Urothelium cell line (cell line): Measurements from ENCODE around the gene ZNF407.
A peak's percentile ranks its signal among the peaks of the same experiment; 100 is the strongest.

ENCODE experiments used
- DNase-seq: peaks from one replicate; pipeline ENCODE4 v3.0.0; 2011; ENCODE audit warnings: low spot score, mixed read lengths
- FAIRE-seq: peaks from 2 replicates; lab custom pipeline; 2011; peaks lifted over from hg19 to GRCh38; lab: Jason Lieb, UNC

The ZNF407 gene

GRCh38 chr18:74587441-74587840 is 10.2 kb upstream of the ZNF407 start:
- FAIRE-seq, result no peak

DNA sequence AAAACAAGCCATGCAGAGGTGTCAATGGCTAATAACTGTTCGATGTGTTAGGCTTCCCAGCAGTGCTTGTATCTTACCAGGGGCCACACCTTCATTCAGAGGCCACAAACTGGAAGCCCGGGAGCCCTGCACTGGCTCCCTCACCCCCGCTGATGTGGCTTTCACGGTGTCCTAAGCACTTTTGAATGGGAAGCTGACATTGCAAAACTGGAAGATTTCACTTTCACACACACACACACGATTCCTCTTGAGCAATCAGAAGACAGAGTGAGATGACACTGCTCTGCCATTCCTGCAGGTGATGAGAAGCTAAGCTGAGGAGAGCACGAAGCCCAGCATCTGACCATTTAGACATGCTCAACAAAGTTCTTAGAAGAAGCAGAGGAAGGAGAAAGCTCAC is 8.6 kb upstream of the ZNF407 start:
- DNase-seq (no peak), FAIRE-seq (no peak)

More at GRCh38 chr18:74587441-74587840, 10.2 kb upstream of the ZNF407 start:
- DNase-seq, result no peak

DNA sequence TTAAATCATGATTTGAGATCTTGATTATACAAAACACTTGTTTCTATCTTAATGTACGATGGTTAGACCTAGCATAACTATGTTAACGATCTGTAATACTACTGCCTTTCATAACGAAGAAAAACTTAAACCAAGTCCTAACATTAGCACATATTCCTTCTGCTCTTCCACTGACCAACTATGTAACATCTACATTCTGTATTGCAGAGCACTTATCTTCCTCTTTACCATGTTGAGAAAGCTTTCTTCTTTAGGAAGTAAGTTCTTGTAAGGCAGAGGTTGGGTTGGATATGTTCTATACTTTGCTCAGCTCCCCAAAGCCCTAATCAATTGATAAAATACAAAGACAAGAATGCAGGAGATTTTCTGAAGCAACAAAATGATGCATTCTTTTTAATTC is 7.9 kb upstream of the ZNF407 start:
- DNase-seq (no peak), FAIRE-seq (no peak)

GRCh38 chr18:74590671-74591070 is 7.0 kb upstream of the ZNF407 start:
- FAIRE-seq, result no peak

DNA sequence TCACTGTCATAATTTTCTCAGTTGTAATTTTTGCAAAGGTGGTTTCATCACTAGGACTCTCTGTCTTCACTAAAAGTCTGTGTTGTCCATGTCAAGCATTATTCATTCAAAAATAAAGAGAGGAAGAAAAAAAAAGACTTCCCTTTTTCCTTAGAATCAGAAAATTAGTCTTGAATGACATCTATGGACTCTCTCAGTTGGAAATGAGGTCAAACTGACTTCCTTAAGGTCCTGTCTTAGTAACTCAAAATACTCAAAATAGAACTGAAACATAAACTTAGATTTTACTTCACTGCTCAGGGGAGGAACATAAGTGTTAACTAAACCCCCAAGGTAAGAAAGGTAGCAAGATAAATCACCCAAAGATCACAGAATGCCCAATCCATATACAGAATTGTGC is 2.2 kb upstream of the ZNF407 start:
- FAIRE-seq, result no peak

More at GRCh38 chr18:74590671-74591070, 7.0 kb upstream of the ZNF407 start:
- no peak for DNase-seq

DNA sequence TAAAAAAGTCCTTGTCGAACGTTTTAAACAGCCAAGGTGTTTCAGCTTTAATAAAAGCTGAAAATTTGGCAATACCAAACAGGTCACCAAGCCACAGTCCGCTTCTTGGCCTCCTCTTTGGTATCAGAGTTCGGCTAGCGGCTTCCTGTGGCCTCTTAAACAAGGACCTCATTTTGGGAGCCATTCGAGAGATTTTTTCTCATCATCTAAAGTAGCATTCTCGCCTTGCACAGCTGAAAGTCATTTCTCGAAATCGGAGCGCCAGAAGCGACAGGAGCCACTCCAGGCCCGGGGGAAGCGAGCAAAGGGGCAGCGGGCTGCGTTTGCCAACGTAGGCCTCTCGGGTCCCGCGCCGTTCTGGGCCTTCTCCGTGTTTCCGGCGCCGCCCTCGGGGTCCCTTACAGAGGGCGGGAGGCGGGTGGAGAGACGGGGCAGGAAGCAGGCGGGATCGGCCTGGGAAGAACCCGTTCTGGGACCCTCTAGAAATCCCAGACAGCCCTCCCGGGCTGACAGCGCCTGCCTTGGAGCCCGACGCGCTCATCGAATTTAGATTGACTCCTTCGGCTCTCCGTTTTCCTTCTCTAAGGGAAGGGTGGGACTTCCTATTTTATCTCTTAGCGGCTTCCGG is 522 bp upstream of the ZNF407 start:
- FAIRE-seq (no peak), DNase-seq (peak; percentile 66)

More for the DNA sequence above, 2.2 kb upstream of the ZNF407 start:
- DNase-seq, result no peak

DNA sequence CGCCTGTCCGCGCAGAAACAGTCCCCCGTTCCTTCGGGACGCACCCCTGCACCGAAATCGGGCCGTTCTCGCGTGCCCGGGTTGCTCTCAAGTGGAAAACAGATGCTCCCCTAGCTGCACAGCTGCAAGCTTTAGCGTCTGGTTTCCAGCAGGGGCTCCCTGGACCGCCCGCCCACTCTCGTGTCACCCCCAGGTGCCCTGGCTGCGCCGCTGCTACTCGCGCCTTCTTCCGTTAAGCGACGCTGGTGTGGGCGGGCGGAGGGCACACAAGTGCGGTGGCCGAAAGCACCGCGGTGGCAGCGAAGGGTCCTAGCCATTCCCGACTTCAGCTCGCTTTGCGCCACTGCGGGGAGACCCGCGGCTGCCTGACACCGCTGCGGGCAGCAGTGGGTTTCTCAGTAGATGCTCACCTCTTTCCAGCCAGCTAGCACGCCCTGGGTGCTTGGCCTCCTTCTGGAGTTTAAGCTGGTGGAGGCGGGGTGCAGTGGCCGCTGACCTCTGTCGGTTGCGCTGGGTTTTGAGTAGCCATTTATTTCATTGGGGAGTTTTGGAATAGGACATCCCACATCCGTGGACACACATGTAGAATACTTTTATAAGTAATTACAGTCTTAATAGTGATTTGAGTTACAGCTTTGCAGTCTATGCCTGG is 806 bp downstream of the ZNF407 start:
- FAIRE-seq (no peak), DNase-seq (peak; percentile 64)

- no peak for FAIRE-seq
- no peak for DNase-seq
Observed at GRCh38 chr18:74604361-74604760, 6.7 kb downstream of the ZNF407 start.

DNA sequence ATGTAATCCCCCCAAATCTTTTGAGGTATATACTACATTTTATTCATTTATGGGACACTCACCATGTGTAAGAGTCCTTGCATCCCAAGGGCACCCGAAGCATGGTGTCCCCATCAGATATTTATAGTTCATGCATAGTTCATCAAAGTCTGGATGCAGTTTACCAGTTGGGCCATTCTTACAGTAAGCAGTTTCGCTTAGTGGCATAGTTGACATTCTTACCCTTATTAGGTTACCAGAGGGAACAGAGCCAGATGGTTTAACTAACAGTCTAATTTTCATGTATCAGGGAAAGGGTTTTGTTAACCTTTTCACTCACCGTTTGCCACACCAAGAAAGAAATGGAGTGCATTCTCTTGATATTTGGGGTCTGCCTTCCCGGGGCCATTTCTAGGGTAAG is 7.1 kb downstream of the ZNF407 start:
- DNase-seq (no peak), FAIRE-seq (no peak)

DNA sequence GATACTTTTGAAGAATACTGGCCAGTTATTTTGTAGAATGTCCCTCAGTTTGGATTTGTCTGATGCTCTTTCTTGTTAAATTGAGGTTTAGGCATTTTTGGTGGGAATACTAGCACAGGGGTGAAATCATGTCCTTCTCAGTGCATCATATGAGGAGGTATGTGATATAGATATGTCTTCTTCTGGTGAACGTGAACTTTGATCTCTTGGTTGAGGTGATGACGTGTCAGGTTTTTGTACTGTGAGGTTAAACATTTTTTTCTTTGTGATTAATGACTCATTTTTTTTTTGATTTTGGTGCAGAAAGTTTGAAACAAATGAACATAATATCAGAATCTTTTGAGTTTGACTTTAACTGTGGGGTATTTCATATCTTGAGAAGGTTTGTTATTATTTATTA is 11.0 kb downstream of the ZNF407 start:
- DNase-seq (no peak), FAIRE-seq (no peak)

- FAIRE-seq (no peak), DNase-seq (no peak)
Observed at GRCh38 chr18:74609535-74609934, 11.9 kb downstream of the ZNF407 start.

DNA sequence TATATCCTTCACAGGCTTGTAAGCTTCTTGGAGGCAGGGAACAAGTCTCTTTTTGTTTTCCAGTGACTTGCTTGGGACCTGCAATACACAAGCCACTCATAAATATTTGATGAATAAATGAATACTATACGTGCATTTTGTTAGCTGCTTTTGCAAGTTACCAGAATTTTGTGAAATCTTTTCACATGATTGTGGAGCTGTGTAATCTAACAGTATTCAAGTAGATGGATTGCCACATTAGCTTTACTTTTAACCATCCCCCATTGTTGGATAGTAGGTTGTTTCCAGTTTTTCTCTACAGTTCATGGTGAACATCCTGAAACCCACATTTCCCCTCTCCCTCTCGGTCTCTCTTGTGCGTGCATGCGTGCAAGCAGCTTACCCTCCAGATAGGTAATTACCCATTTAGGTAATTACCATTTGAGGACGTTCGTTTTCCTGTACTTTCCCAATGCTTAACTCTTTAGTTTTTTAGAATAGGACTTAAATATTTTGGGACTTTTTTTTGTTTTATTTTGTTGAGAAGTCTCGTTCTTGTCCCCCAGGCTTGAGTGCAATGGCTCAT is 12.5 kb downstream of the ZNF407 start:
- DNase-seq, result no peak
- no peak for FAIRE-seq

- FAIRE-seq (no peak), DNase-seq (no peak)
Observed at GRCh38 chr18:74610860-74611259, 13.2 kb downstream of the ZNF407 start.

DNA sequence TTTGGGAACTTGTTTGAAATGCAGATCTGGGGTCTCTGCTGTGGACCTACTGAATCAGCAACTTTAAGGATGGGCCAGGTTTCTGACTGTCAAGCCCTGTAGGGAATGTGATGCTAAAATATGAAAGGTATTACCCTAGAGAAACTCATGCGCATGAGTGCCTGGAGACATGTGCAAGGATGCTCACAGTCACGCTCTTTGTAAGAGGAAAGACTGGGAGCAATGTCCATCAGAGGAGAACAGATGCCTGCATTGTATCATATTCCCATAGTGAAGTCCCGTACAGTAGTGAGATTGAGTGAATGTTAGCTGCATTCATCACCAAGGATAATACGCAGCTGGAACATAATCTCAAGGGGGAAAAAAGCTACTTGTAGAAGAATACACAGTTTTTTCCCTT is 14.1 kb downstream of the ZNF407 start:
- DNase-seq, result no peak
- no peak for FAIRE-seq

DNA sequence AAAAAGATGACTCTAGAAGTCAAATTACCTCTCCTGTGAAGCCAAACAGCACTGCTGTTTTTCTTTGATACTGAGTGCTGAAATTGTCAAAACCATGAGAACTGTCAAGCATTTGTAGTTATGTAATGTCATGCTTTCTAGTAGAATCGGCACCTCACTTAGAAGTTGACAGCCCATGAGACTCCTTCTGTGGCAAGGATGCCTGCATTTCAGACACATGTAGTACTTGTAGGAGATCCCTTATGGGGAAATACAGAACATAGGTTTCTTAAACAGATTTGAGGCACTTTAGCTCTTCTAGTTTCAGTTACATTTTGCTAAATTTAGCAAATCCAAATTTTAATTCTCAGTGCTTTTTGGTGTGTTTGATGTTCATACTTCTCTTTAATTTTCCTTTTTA is 15.7 kb downstream of the ZNF407 start:
- FAIRE-seq (no peak), DNase-seq (no peak)

GRCh38 chr18:74616494-74616893 is 18.8 kb downstream of the ZNF407 start:
- FAIRE-seq (no peak), DNase-seq (no peak)

DNA sequence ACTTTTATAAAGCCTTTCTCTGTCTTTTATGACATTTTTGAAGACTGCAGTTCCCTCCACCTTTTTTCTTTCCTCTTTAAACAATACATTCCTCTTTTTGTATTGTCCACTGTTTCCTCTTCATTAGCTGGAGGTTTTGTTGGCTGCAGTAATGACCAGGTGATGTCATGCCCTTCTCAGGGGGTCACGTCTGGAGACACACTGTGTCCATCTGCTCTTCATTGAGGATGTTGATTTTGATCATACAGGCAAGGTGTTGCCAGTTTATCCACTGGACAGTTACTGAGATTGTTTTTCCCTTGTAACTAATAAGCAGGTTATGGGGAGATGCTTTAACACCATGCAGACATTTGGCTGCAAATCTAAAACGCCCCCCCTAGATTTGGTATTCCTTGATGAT is 19.8 kb downstream of the ZNF407 start:
- DNase-seq, result no peak
- no peak for FAIRE-seq

DNA sequence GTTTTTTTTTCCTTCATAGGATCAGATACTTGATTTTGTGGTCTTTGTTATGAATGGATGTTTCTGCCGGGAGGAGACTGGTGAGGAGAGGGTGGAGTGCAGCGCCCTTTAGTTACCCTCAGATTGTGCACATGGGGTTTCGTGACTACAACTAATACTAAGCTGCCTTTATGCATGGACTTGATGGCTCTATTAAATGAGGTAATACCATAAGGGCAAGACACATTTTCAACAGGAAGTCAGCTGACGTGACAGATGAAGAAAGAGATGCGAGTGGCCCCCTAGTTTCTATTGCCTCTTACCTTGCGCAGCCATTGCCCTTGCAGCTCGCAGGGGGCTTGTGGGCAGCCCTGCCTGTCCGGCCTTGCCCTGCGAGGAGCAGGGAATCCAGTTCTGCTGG is 24.4 kb downstream of the ZNF407 start:
- DNase-seq (no peak), FAIRE-seq (no peak)

GRCh38 chr18:74623047-74623816 is 25.6 kb downstream of the ZNF407 start:
- DNase-seq, result no peak
- FAIRE-seq, result peak; percentile 91

GRCh38 chr18:74624466-74624865 is 26.8 kb downstream of the ZNF407 start:
- FAIRE-seq, result no peak
- DNase-seq, result no peak

- no peak for DNase-seq
- FAIRE-seq, result no peak
Observed at GRCh38 chr18:74625157-74625556, 27.5 kb downstream of the ZNF407 start.
